ENCODE data around the gene RAB26.
A peak's percentile ranks its signal among the peaks of the same experiment; 100 is the strongest.
"Not testable (repeated sequence)": the region's sequence is repeated elsewhere in the genome, so short reads cannot be mapped to it uniquely, and the experiment has no call there.

The RAB26 gene

DNA sequence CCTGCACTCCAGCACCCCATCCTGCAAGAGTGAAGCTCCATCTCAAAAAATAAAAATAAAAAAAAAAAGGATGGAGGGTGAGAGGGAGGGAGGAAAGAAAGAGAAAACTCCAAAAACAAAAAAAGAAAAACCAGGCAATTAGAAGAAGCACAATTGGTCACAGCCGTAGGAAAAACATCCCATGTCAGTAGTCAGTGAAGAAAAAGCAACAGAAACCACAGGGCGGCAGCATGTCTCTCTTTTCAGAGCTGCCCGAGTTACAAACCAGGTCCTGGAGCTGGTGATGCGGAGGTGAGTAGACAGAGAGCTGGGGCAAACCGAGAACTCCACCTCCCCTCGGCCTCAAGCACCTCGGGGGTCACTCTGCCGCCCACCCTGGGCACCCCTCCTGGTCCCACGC, 27.1 kb upstream of the RAB26 start:
- not testable (repeated sequence) for H3K4me3 ChIP-seq (ENCODE audit: low read depth, low read length); H3K27me3 ChIP-seq (ENCODE audit: control insufficient read depth, insufficient read depth, low read length); H3K9ac ChIP-seq (ENCODE audit: low read depth, low read length); H3K4me1 ChIP-seq (ENCODE audit: control insufficient read depth, insufficient read depth, low read length); H3K9me3 ChIP-seq (ENCODE audit: control insufficient read depth, insufficient read depth, low read length); H3K36me3 ChIP-seq (ENCODE audit: control insufficient read depth, insufficient read depth, low read length)

DNA sequence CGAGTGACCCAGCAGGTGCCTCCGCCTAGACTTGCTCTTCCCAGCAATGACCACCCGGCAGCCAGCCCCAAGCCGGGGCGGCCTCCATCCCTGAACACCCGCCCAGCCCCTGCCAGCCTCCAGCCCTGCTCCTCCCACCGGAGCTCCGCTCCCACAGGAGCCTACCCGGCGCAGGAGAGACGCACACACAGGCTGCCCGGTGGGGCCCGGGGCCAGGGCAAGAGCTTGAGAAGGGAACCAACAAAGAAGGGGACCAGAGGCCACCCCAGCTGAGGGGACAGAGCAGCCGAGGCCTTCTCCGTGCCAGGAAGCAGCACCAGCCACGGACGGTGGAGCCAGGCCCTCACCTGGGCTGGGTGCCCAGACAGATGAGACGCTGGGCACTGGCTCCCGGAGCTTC, 26.6 kb upstream of the RAB26 start:
- Histone ChIP-seq H3K4me3 (ENCODE audit: low read depth, low read length) (no peak overlapping the region), H3K36me3 (ENCODE audit: control insufficient read depth, insufficient read depth, low read length) (no peaks in the 10 kb centered on the region), H3K9ac (ENCODE audit: low read depth, low read length) (no peak overlapping the region), H3K9me3 (ENCODE audit: control insufficient read depth, insufficient read depth, low read length) (no peaks in the 10 kb centered on the region), H3K4me1 (ENCODE audit: control insufficient read depth, insufficient read depth, low read length) (no peaks in the 10 kb centered on the region), H3K27me3 (ENCODE audit: control insufficient read depth, insufficient read depth, low read length) (no peaks in the 10 kb centered on the region)

DNA sequence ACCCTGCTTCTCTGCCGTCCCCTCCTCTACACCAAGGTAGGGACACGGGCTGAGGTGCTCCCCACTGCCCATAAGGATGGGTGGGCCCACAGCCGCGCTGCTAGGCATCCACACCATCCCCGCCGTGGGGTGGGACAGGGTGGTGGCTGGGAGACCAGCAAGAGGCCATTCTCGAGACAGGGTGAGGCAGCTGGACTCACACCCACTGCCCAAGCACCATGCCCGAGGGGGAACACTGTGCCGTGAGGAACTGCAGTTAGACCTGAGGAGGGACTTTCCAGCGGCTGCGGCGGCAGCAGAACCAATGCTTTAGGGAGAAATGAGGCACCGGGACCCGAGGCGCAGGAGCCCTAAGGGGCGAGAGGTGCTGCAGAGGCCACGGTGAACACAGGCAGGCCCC, 26.0 kb upstream of the RAB26 start:
- Histone ChIP-seq H3K27me3 (ENCODE audit: control insufficient read depth, insufficient read depth, low read length) (no peaks in the 10 kb centered on the region), H3K9me3 (ENCODE audit: control insufficient read depth, insufficient read depth, low read length) (no peaks in the 10 kb centered on the region), H3K4me1 (ENCODE audit: control insufficient read depth, insufficient read depth, low read length) (no peaks in the 10 kb centered on the region)

DNA sequence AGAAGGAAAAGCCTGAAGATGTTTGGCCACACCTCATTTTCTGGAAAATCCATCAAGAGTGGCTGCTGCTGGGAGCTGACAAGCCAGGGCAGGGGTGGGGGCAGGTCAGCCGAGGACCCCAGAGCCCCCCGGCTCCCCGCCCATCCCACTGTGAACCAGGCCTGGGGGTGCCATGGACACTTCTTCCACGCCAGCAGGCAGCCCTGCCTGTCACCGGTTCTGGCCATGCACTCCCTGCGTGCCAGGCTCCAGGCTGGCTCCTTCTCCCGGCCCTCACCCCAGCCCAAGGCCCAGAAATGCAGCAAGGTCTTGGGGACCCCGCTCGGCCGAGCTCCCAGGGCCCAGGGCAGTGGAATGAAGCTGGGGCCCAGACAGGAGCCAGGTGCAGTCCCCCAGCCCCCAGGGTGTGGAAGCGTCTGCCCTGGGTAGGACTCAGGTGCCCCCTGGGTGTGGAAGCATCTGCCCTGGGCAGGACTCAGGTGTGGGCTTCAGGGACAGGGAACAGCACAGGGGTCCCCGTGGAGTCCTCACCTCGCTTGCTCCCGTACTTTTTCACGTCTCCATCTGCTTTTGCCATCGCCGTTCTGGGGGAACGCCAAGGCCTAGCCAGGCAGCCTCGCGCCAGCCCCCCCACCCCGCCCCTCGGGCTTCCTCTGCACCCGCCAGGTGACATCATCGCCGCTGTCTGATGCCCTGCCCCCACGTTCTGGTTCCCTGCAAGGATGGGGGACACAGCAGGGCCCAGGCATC, 25.3 kb upstream of the RAB26 start:
- not testable (repeated sequence) for H3K36me3 ChIP-seq (ENCODE audit: control insufficient read depth, insufficient read depth, low read length); H3K9ac ChIP-seq (ENCODE audit: low read depth, low read length); H3K9me3 ChIP-seq (ENCODE audit: control insufficient read depth, insufficient read depth, low read length); H3K4me3 ChIP-seq (ENCODE audit: low read depth, low read length); H3K27me3 ChIP-seq (ENCODE audit: control insufficient read depth, insufficient read depth, low read length); H3K4me1 ChIP-seq (ENCODE audit: control insufficient read depth, insufficient read depth, low read length)

More for the DNA sequence above, 26.0 kb upstream of the RAB26 start:
- Histone ChIP-seq H3K4me3 (ENCODE audit: low read depth, low read length) (no peak overlapping the region), H3K9ac (ENCODE audit: low read depth, low read length) (no peak overlapping the region), H3K36me3 (ENCODE audit: control insufficient read depth, insufficient read depth, low read length) (no peaks in the 10 kb centered on the region)

DNA sequence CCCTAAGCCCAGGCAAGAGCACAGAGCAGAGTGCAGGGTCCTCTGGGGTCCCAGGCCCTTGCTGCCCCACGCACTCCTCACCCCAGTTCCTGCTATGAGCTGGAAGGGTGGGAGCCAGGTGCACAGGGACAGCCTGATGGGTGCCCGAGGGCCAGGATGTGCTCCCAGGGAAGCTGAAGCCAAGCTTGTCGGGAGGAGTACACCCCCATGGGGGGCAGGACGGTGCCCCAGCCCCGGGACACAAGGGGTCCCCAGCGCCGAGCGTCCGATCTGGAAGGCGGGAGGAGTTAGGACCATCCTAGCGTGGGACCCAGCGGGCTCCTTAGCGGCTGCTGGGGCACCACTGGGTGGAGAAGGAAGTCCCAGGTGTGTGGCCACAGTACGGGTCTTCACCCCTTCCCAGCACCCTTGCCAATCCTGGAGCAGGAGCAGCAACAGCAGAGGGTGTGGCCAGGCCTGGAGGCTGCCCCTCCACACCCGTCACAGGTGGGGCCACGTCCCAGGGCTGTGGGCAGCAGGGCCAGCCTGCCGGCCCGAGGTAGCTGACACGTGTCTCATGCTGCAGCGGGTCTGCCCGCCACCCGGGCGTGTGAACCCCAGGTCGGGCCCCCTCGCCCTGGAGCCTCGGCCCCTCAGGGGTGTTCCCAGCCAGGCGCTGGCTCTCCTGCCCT, 24.6 kb upstream of the RAB26 start:
- H3K36me3 ChIP-seq (ENCODE audit: control insufficient read depth, insufficient read depth, low read length); H3K4me3 ChIP-seq (ENCODE audit: low read depth, low read length); H3K9me3 ChIP-seq (ENCODE audit: control insufficient read depth, insufficient read depth, low read length); H3K4me1 ChIP-seq (ENCODE audit: control insufficient read depth, insufficient read depth, low read length); H3K9ac ChIP-seq (ENCODE audit: low read depth, low read length); H3K27me3 ChIP-seq (ENCODE audit: control insufficient read depth, insufficient read depth, low read length): not testable (repeated sequence)

DNA sequence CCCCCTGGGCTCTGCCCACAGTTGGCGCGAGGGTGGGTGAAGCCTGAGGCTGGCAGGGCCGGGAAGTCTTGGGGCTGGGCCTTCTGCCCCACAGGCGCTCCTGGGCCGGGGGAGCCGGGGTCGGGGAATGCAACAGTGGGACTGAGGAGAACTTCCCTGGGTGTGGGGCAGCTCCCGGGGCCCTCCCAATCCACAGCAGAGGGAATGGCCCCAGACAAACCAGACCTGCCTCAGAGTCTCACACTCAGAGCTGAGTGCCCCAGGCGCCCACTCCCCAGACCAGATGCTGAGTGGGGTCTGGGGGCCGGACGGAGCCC, 24.1 kb upstream of the RAB26 start:
- H3K4me3 ChIP-seq (ENCODE audit: low read depth, low read length); H3K9me3 ChIP-seq (ENCODE audit: control insufficient read depth, insufficient read depth, low read length); H3K36me3 ChIP-seq (ENCODE audit: control insufficient read depth, insufficient read depth, low read length); H3K4me1 ChIP-seq (ENCODE audit: control insufficient read depth, insufficient read depth, low read length); H3K9ac ChIP-seq (ENCODE audit: low read depth, low read length); H3K27me3 ChIP-seq (ENCODE audit: control insufficient read depth, insufficient read depth, low read length): not testable (repeated sequence)

DNA sequence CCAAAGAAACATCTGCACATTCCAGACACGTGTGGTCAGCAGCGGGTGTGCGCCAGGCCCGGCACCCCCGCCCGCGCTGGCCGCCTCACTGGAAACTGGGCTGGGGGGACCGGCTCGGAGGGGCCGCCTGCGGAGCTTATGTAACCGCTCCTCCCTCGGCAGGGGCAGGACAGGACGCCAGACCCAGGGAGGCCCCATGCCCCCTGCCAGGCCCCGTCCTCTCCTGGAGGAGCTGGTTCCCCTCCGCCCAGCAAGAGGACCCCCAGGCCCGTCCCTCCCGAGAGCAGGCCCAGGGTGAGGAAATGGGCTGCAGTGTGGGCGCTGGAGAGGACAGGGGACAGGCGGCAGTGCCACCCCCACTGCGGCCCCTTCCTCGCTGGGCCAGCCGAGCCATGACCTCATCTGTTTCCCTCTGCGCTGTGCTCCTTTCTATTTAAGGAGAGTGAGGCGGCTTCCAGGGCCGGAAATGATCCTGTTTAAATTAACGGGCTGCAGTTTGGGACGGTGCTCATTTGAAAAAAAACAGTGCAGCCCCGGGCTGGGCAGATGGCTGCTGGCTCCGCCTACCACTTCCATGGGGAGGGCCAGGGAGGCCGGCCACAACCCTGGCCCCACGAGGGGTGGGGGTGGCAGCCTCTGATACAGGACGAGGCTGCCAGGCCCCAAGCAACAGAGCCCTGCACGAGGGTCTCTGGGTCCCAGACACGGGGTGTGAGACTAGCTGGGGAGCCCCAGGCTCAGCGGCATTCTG, 23.6 kb upstream of the RAB26 start:
- H3K9ac ChIP-seq (ENCODE audit: low read depth, low read length); H3K4me1 ChIP-seq (ENCODE audit: control insufficient read depth, insufficient read depth, low read length); H3K9me3 ChIP-seq (ENCODE audit: control insufficient read depth, insufficient read depth, low read length); H3K36me3 ChIP-seq (ENCODE audit: control insufficient read depth, insufficient read depth, low read length); H3K27me3 ChIP-seq (ENCODE audit: control insufficient read depth, insufficient read depth, low read length); H3K4me3 ChIP-seq (ENCODE audit: low read depth, low read length): not testable (repeated sequence)

DNA sequence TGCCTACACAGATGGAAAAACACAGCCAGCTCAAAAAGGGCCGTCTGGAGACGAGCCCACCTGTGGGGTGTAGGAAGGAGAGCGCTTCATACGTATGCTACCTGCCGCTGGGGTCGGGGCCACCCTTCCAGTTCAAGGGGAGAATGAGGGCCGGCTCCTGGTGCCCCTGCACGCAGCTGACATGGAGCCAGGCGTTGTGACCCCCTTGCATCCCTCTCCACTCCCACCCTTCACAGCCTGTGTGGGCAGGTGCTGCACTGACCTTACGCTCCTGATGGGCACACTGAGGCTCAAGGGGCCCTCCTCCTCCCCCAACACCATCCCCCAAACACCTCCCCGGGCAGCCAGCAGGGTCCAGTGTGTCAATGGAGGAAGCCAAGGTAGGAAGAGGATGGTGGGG, 22.8 kb upstream of the RAB26 start:
- H3K36me3 ChIP-seq (ENCODE audit: control insufficient read depth, insufficient read depth, low read length); H3K4me3 ChIP-seq (ENCODE audit: low read depth, low read length); H3K9me3 ChIP-seq (ENCODE audit: control insufficient read depth, insufficient read depth, low read length); H3K27me3 ChIP-seq (ENCODE audit: control insufficient read depth, insufficient read depth, low read length); H3K4me1 ChIP-seq (ENCODE audit: control insufficient read depth, insufficient read depth, low read length): not testable (repeated sequence)
- H3K9ac ChIP-seq (ENCODE audit: low read depth, low read length): peak overlapping the region; percentile 12

DNA sequence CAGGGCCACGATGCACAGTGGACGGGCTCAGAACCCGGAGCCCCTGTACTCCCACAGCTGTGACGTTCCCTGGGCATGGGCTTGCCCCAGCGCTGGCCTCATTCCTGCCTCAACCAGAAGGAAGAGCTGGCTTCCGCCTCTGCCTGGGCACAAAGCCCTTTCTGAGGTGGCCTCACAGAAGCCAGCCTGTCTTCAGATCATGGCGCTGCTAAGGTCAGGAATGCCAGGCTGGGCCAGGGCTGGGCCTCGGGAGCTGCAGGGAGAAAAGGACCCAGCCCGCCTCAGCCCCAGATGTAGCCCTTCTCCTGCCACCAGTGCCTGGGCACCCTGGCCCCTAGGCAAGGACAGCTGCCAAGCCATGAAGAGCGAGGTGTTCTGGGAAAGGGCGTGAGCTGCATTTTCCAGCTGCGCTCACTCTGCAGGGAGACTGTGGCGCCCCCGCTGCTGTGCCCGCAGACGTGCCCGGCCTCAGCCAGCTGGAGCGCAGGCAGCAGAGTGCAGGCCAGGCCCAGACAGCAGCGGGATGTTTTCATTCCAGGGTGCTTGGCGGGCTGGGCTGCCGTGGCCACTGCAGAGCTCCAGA, 22.2 kb upstream of the RAB26 start:
- not testable (repeated sequence) for H3K9me3 ChIP-seq (ENCODE audit: control insufficient read depth, insufficient read depth, low read length); H3K4me1 ChIP-seq (ENCODE audit: control insufficient read depth, insufficient read depth, low read length); H3K27me3 ChIP-seq (ENCODE audit: control insufficient read depth, insufficient read depth, low read length); H3K4me3 ChIP-seq (ENCODE audit: low read depth, low read length); H3K36me3 ChIP-seq (ENCODE audit: control insufficient read depth, insufficient read depth, low read length)
- H3K9ac ChIP-seq (ENCODE audit: low read depth, low read length): peak overlapping the region; percentile 12

DNA sequence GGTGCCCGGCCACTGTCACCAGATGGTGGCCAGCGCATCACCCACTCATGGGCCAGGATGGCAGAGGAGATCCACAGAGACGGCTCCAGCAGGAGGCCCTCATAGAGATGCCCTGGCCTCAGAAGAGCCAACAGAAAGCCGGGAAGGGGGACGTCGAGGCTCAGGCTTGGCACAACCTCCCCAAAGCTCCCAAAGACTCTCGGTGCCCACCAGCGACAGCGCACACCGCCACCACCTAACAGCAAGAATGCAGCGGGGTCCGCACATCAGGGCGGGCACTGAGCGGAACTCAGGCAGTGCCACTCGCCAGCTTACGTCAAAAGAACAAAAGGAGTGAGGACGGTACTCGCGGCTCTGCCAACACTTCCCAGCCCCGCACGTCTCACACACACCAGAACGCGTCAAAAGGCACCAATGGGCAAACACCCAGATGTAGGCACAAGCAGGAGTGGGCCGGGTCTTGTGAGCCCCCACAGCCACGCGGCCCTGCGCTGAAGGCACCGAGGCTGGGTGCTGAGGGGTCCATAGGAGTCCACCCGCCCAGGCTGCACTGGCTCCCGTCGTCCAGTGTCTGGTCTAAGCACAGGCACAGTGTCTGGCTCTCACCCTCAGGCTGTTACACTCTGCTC, 21.4 kb upstream of the RAB26 start:
- not testable (repeated sequence) for H3K27me3 ChIP-seq (ENCODE audit: control insufficient read depth, insufficient read depth, low read length); H3K9ac ChIP-seq (ENCODE audit: low read depth, low read length); H3K36me3 ChIP-seq (ENCODE audit: control insufficient read depth, insufficient read depth, low read length); H3K9me3 ChIP-seq (ENCODE audit: control insufficient read depth, insufficient read depth, low read length); H3K4me1 ChIP-seq (ENCODE audit: control insufficient read depth, insufficient read depth, low read length); H3K4me3 ChIP-seq (ENCODE audit: low read depth, low read length)

DNA sequence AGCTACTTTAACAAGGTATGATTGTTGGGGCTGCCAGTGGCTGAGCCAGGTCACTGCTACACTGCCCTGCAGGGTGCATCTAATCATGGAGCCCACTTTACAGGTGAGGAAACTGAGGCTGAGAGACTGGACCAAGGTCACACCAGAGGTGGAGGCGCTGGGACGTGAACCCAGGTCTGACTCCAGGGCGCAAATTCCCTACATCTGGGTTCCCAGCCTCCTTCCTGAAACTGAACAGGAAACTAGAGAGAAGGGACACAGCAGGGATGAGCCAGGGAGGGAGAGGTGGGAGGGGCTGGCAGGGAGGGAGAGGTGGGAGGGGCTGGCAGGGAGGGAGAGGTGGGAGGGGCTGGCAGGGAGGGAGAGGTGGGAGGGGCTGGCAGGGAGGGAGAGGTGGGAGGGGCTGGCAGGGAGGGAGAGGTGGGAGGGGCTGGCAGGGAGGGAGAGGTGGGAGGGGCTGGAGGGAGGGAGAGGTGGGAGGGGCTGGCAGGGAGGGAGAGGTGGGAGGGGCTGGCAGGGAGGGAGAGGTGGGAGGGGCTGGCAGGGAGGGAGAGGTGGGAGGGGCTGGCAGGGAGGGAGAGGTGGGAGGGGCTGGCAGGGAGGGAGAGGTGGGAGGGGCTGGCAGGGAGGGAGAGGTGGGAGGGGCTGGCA, 20.7 kb upstream of the RAB26 start:
- not testable (repeated sequence) for H3K4me3 ChIP-seq (ENCODE audit: low read depth, low read length); H3K36me3 ChIP-seq (ENCODE audit: control insufficient read depth, insufficient read depth, low read length); H3K9me3 ChIP-seq (ENCODE audit: control insufficient read depth, insufficient read depth, low read length); H3K9ac ChIP-seq (ENCODE audit: low read depth, low read length); H3K4me1 ChIP-seq (ENCODE audit: control insufficient read depth, insufficient read depth, low read length); H3K27me3 ChIP-seq (ENCODE audit: control insufficient read depth, insufficient read depth, low read length)
